Esophagus squamous epithelium (tissue), 5 donors: ENCODE measurements around the gene KIAA0319L. TPM values are rescaled to one million over a fixed set of nuclear protein-coding genes. Genes with fewer than 3 reads are reported as not detected.

Experiments used
- DNase-seq: peaks from one replicate; lab custom pipeline; 2025; lab: John Stamatoyannopoulos, UW
- H3K27ac ChIP-seq, 4 donors: fragments of 200-600 bp; sonication (generic); one replicate each; pipeline ENCODE4 v1.5.1; 2016 to 2019; ENCODE audit warnings: mild to moderate bottlenecking in 1 of 4
- H3K27me3 ChIP-seq, 4 donors: fragments of 200-600 bp; sonication (generic); 1 replicate in 3 of 4; 2 replicates in 1 of 4; pipeline versions ENCODE4 v1.5.1 to v1.6.0; 2017 to 2021; ENCODE audit warnings: antibody characterized with exemption in 1 of 4
- H3K36me3 ChIP-seq, 3 donors: fragments of 200-600 bp; sonication (generic); one replicate each; pipeline ENCODE4 v1.5.1; 2016 to 2019
- H3K4me1 ChIP-seq, 3 donors: fragments of 200-600 bp; sonication (generic); one replicate each; pipeline ENCODE4 v1.5.1; 2017 to 2019
- H3K4me3 ChIP-seq, 4 donors: fragments of 200-600 bp; sonication (generic); 1 replicate in 3 of 4; 2 replicates in 1 of 4; pipeline ENCODE4 v1.5.1; 2016 to 2019; ENCODE audit warnings: mild to moderate bottlenecking in 2 of 4, moderate library complexity in 1 of 4
- H3K9me3 ChIP-seq, 3 donors: fragments of 200-600 bp; sonication (generic); one replicate each; pipeline ENCODE4 v1.5.1; 2016 to 2019
- POLR2A ChIP-seq, 4 donors: fragments of 450-650 bp; IDR thresholded peaks; one replicate each; pipeline ENCODE4 v1.6.1; 2017; ENCODE audit warnings: antibody characterized with exemption in 4 of 4, mild to moderate bottlenecking in 4 of 4, moderate library complexity in 3 of 4
- WGBS, 2 donors: methylation state at CpG; one replicate each; pipeline ENCODE4 v1.1.5; 2018; 5-methylcytosine and 5-hydroxymethylcytosine counted together
- intact Hi-C: fragments of 100-400 bp; cut with DNase I; formaldehyde crosslinking; loops from one replicate; pipeline ENCODE4 v1.15.0; 2022
- total RNA-seq, 4 donors: library from RNA; depleted of rRNA; stranded (reverse); fragments of >200 nt; gene quantifications; one replicate each; pipeline ENCODE4 v1.1.0, GENCODE V29; 2016
- TF ChIP-seq, protein P1 (sequence below), 6 experiments: fragments of 450-650 bp in 4 of 6; fragments of 200-600 bp in 2 of 6; sonication (generic) in 2 of 6; IDR thresholded peaks; one replicate each; pipeline ENCODE4 v1.5.1; 2016 to 2019; ENCODE audit warnings: antibody characterized with exemption in 6 of 6, mild to moderate bottlenecking in 4 of 6, moderate library complexity in 4 of 6
- donor health status: DM: yes; HTN: yes; CAD: no.

KIAA0319L gene
- total RNA-seq, 4 donors from 2014 or later = 24.8 to 53.4 (median 28.4) TPM

DNA sequence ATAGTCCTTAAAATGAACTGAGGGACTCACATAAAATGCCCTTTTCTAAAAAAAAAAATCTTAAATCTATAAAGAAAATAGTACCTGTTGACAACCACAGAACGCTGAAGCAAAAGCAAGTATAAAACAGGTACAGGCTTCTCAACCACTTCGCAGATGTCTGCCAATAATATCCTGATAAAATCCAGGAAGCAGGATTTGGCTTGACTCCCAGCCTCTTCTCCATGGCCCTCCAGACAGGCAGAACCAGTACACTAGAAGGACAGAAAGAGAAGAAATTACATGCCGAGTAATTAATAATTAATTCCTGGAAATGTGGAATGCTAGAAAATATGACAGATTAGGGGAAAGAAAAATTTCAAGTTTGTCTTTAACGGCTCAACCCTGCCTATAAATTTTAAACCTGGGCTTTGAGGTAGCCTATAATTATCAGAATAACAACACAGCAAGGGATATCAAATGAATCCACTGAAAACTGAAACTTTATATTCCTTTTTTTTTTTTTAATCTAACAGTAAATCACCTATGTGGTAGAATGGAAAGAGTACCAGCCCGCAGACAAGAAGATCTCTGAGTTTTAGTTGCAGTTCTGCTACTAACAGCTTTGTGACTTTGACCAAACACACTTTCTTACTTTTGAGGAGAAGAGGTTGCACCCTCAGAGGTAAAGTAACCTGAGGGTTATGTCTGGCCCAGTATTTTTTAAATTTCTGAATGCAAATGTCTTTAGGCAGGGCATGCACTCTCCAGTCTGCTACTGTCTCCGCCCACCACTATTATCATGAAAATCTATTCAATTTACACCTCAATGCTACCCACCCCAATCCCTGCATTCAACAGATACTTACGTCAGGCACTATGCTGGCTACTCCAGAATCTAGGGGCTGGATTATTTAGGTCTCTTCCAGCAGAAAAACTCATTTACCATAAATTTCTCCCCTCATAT, 2.7 kb downstream of the KIAA0319L start:
- Histone ChIP-seq H3K36me3 (peaks cover 0 to 46% (median 13%) of the 10 kb centered on the region in 3 donors), H3K4me1 (peaks cover 21 to 66% (median 31%) of the 10 kb centered on the region in 3 donors), H3K27ac (peak overlapping the region; percentile 68 to 99 (median 96)), H3K4me3 (no peak overlapping the region), H3K9me3 (no peaks in the 10 kb centered on the region), H3K27me3 (no peaks in the 10 kb centered on the region)
- intact Hi-C loops = no loop called here
- no peak for TF ChIP-seq POLR2A (IDR thresholded peaks at IDR 0.05)
- TF ChIP-seq, protein P1, sequence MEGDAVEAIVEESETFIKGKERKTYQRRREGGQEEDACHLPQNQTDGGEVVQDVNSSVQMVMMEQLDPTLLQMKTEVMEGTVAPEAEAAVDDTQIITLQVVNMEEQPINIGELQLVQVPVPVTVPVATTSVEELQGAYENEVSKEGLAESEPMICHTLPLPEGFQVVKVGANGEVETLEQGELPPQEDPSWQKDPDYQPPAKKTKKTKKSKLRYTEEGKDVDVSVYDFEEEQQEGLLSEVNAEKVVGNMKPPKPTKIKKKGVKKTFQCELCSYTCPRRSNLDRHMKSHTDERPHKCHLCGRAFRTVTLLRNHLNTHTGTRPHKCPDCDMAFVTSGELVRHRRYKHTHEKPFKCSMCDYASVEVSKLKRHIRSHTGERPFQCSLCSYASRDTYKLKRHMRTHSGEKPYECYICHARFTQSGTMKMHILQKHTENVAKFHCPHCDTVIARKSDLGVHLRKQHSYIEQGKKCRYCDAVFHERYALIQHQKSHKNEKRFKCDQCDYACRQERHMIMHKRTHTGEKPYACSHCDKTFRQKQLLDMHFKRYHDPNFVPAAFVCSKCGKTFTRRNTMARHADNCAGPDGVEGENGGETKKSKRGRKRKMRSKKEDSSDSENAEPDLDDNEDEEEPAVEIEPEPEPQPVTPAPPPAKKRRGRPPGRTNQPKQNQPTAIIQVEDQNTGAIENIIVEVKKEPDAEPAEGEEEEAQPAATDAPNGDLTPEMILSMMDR (IDR thresholded peaks at IDR 0.05) = no peak
- 35 to 48% methylated on average over 7 of the region's 7 CpGs for WGBS, 2 donors
- no peak for DNase-seq

DNA sequence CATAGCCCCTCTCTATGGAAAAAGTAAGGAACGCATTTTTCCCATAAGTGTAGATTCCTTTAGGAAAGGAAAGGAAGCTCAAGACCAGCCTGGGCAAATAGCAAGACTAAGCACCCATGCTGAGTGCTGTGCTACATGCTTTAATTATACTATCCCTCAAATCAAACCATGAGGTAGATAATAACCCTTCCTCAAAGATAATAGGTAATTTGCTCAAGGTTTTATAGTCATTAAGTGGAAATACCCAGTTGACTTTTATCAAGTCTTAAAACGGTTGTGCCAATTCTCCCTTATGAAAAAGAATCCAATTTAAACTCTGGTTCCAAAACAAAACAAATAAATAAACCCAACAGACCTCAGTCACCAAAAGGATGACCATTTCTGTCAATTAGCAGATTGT, 3.4 kb downstream of the KIAA0319L start:
- intact Hi-C loops = no loop called here
- TF ChIP-seq, protein P1 (IDR thresholded peaks at IDR 0.05) = no peak
- no peak for TF ChIP-seq POLR2A (IDR thresholded peaks at IDR 0.05)
- no peaks in the 10 kb centered on the region for H3K27me3 ChIP-seq
- H3K4me3 ChIP-seq = no peak overlapping the region
- H3K36me3 ChIP-seq = peaks cover 0 to 53% (median 13%) of the 10 kb centered on the region in 3 donors
- peaks cover 19 to 59% (median 31%) of the 10 kb centered on the region in 3 donors for H3K4me1 ChIP-seq
- WGBS, 2 donors = 35 to 64% methylated on average over 2 of the region's 2 CpGs
- peak overlapping the region in 2 of 4 donors; percentile 18 to 94 for H3K27ac ChIP-seq
- DNase-seq = no peak
- H3K9me3 ChIP-seq = no peaks in the 10 kb centered on the region

DNA sequence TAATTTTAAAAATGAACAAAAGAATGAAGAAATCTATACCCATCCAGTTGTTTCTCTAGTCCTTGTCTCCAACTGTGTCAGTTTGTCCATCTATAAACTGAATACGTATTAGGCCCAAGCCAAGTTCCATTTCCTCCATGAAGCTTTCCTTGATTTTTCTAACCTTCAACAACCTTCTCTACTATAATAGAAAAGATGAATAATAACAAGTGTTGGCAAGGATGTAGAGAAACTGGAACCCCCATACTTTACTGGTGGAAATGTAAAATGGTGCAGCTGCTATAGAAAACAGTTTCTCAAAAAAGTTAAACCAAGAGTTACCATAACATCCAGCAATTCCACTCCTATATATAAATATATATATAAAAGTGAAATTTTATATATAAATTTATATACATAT, 10.6 kb downstream of the KIAA0319L start:
- intact Hi-C loops = no loop called here
- H3K4me1 ChIP-seq = peaks cover 0 to 26% (median 0%) of the 10 kb centered on the region in 3 donors
- H3K27ac ChIP-seq = no peak overlapping the region
- no peaks in the 10 kb centered on the region for H3K27me3 ChIP-seq
- WGBS, 2 donors = 92 to 100% methylated on average over 1 of the region's 1 CpG
- peaks cover 0 to 69% (median 3%) of the 10 kb centered on the region in 3 donors for H3K36me3 ChIP-seq
- DNase-seq = no peak
- TF ChIP-seq, protein P1 (IDR thresholded peaks at IDR 0.05) = no peak
- no peak for TF ChIP-seq POLR2A (IDR thresholded peaks at IDR 0.05)
- no peak overlapping the region for H3K4me3 ChIP-seq
- no peaks in the 10 kb centered on the region for H3K9me3 ChIP-seq

DNA sequence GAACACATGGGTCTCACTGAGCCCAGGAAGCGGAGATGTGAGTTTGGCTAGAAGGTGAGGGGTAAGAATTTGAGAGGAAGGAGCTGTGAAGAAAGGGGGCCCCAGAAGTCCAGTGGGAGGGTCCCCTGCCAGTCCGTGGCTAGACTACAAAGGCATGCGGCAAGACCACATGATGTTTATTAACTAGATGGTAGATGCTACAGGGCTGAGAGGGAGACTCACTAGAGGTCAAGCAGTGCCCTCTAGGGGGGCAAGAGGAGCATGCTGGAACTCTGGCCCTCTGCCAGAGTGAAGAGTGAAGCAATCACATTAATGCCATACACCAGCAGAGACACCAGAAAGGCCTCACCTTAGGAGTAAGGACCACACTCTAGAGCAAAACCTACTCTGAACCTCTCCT, 12.2 kb downstream of the KIAA0319L start:
- Histone ChIP-seq H3K4me3 (no peak overlapping the region), H3K27me3 (no peaks in the 10 kb centered on the region), H3K9me3 (no peaks in the 10 kb centered on the region), H3K27ac (no peak overlapping the region), H3K4me1 (peaks cover 0 to 39% (median 8%) of the 10 kb centered on the region in 3 donors), H3K36me3 (peaks cover 0 to 65% (median 0%) of the 10 kb centered on the region in 3 donors)
- TF ChIP-seq, protein P1 (IDR thresholded peaks at IDR 0.05) = peak in 1 of 6 experiments; percentile 14
- no peak for TF ChIP-seq POLR2A (IDR thresholded peaks at IDR 0.05)
- 82 to 85% methylated on average over 3 of the region's 3 CpGs for WGBS, 2 donors
- intact Hi-C loops = no loop called here
- DNase-seq = no peak

GRCh38 chr1:35539824-35540261, 17.4 kb downstream of the KIAA0319L start:
- intact Hi-C loops = no loop called here
- DNase-seq = no peak
- Histone ChIP-seq H3K4me1 (peaks cover 0 to 67% (median 33%) of the 10 kb centered on the region in 3 donors), H3K36me3 (peaks cover 0 to 23% (median 0%) of the 10 kb centered on the region in 3 donors), H3K4me3 (no peak overlapping the region), H3K9me3 (no peaks in the 10 kb centered on the region), H3K27ac (peak overlapping the region in 3 of 4 donors; percentile 41 to 65 (median 53)), H3K27me3 (no peaks in the 10 kb centered on the region)
- WGBS, 2 donors = 17 to 56% methylated on average over 1 of the region's 1 CpG
- TF ChIP-seq POLR2A (IDR thresholded peaks at IDR 0.05) = no peak
- TF ChIP-seq, protein P1 (IDR thresholded peaks at IDR 0.05) = no peak
